ENCODE data around the gene SEC22A. TPM values are rescaled to one million over a fixed set of nuclear protein-coding genes. Genes with fewer than 3 reads are reported as not detected.
"Not testable (repeated sequence)": the region's sequence is repeated elsewhere in the genome, so short reads cannot be mapped to it uniquely, and the experiment has no call there.

The SEC22A gene
- total RNA-seq, 1 experiment from 2014 or later = 46.3 TPM

DNA sequence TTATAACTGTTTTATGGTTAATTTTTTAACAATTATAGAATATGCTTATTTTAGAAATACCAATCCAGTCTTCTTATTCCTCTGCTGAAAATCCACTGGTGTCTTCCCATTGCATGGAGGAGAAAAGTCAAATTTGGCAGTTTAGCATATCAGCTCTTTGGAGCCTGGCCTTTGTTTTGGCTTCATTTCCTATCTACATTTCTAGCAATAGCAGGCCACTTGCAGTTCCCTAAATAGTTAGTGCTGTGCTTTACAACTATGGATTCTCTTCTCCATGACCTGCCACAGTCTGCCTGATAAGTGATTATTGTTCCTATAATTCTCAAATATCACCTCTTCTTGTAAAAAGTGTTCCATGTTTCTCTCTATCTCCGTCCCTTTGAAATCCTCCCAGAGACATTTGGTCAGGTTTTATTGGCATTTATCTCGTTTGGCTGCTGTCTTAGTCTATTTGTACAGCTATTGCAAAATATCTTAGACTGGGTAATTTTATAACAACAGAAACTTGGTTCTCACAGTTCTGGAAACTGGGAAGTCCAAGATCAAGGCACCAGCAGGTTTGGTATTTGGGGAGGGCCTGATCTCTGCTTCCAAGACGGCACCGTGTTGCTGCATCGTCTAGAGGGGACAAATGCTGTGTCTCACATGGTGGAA, 8.2 kb upstream of the SEC22A start:
- no peaks in the 10 kb centered on the region for H3K79me2 ChIP-seq (ENCODE audit: low read length)
- no peak overlapping the region for H3K27ac ChIP-seq (ENCODE audit: low read length)
- H3K27me3 ChIP-seq (ENCODE audit: low read length) = no peaks in the 10 kb centered on the region
- H3K4me2 ChIP-seq (ENCODE audit: low read depth, low read length, poor library complexity, severe bottlenecking) = no peak overlapping the region
- no peak for DNase-seq
- no peak overlapping the region; the same call in 1 of the 2 replicates for H2AFZ ChIP-seq (ENCODE audit: low read length)
- peaks cover 6% of the 10 kb centered on the region for H3K4me1 ChIP-seq (ENCODE audit: low read length)
- no peak overlapping the region for H3K4me3 ChIP-seq (ENCODE audit: low read length)
- no peaks in the 10 kb centered on the region for H3K36me3 ChIP-seq (ENCODE audit: insufficient read depth, low read length)
- H4K20me1 ChIP-seq (ENCODE audit: insufficient read depth, low read depth, low read length) = no peaks in the 10 kb centered on the region
- no peak overlapping the region for H3K9ac ChIP-seq (ENCODE audit: low read length)
- no peaks in the 10 kb centered on the region for H3K9me3 ChIP-seq (ENCODE audit: low read length)
- no peaks in the 10 kb centered on the region for H3K9me2 ChIP-seq (replicated peaks; ENCODE audit: insufficient read depth, low read length)

- Histone ChIP-seq H3K4me1 (ENCODE audit: low read length) (peaks cover 6% of the 10 kb centered on the region), H3K4me2 (ENCODE audit: low read depth, low read length, poor library complexity, severe bottlenecking) (peak overlapping the region; percentile 48), H2AFZ (ENCODE audit: low read length) (no peak overlapping the region), H3K9me2 (replicated peaks; ENCODE audit: insufficient read depth, low read length) (no peaks in the 10 kb centered on the region), H3K36me3 (ENCODE audit: insufficient read depth, low read length) (no peaks in the 10 kb centered on the region), H3K9ac (ENCODE audit: low read length) (no peak overlapping the region), H3K27me3 (ENCODE audit: low read length) (no peaks in the 10 kb centered on the region), H3K27ac (ENCODE audit: low read length) (no peak overlapping the region), H3K4me3 (ENCODE audit: low read length) (no peak overlapping the region), H4K20me1 (ENCODE audit: insufficient read depth, low read depth, low read length) (no peaks in the 10 kb centered on the region), H3K79me2 (ENCODE audit: low read length) (no peaks in the 10 kb centered on the region), H3K9me3 (ENCODE audit: low read length) (no peaks in the 10 kb centered on the region)
- DNase-seq = peak; percentile 58
Observed at GRCh38 chr3:123194552-123194951, 7.2 kb upstream of the SEC22A start.

GRCh38 chr3:123198372-123198771, 3.4 kb upstream of the SEC22A start:
- DNase-seq = no peak
- Histone ChIP-seq H3K36me3 (ENCODE audit: insufficient read depth, low read length) (no peaks in the 10 kb centered on the region), H3K9ac (ENCODE audit: low read length) (no peak overlapping the region), H3K4me2 (ENCODE audit: low read depth, low read length, poor library complexity, severe bottlenecking) (no peak overlapping the region), H3K27me3 (ENCODE audit: low read length) (no peaks in the 10 kb centered on the region), H3K4me1 (ENCODE audit: low read length) (peaks cover 24% of the 10 kb centered on the region), H3K9me3 (ENCODE audit: low read length) (no peaks in the 10 kb centered on the region), H3K27ac (ENCODE audit: low read length) (no peak overlapping the region), H3K79me2 (ENCODE audit: low read length) (peaks cover 19% of the 10 kb centered on the region), H3K4me3 (ENCODE audit: low read length) (no peak overlapping the region), H4K20me1 (ENCODE audit: insufficient read depth, low read depth, low read length) (no peaks in the 10 kb centered on the region), H2AFZ (ENCODE audit: low read length) (no peak overlapping the region), H3K9me2 (replicated peaks; ENCODE audit: insufficient read depth, low read length) (peaks cover under 1% of the 10 kb centered on the region; the same call in 1 of the 2 replicates)

- Histone ChIP-seq H3K4me2 (ENCODE audit: low read depth, low read length, poor library complexity, severe bottlenecking) (peak overlapping the region; percentile 87), H3K79me2 (ENCODE audit: low read length) (peaks cover 47% of the 10 kb centered on the region), H2AFZ (ENCODE audit: low read length) (peak overlapping the region; percentile 93), H3K4me1 (ENCODE audit: low read length) (peaks cover 27% of the 10 kb centered on the region), H3K9me3 (ENCODE audit: low read length) (no peaks in the 10 kb centered on the region), H3K4me3 (ENCODE audit: low read length) (peak overlapping the region; percentile 97), H3K27ac (ENCODE audit: low read length) (peak overlapping the region; percentile 73), H3K27me3 (ENCODE audit: low read length) (no peaks in the 10 kb centered on the region), H3K9me2 (replicated peaks; ENCODE audit: insufficient read depth, low read length) (peaks cover 8% of the 10 kb centered on the region; the same call in 1 of the 2 replicates), H4K20me1 (ENCODE audit: insufficient read depth, low read depth, low read length) (no peaks in the 10 kb centered on the region), H3K36me3 (ENCODE audit: insufficient read depth, low read length) (no peaks in the 10 kb centered on the region), H3K9ac (ENCODE audit: low read length) (peak overlapping the region; percentile 76)
- DNase-seq = no peak
Observed at GRCh38 chr3:123201223-123201556, 553 bp upstream of the SEC22A start.

DNA sequence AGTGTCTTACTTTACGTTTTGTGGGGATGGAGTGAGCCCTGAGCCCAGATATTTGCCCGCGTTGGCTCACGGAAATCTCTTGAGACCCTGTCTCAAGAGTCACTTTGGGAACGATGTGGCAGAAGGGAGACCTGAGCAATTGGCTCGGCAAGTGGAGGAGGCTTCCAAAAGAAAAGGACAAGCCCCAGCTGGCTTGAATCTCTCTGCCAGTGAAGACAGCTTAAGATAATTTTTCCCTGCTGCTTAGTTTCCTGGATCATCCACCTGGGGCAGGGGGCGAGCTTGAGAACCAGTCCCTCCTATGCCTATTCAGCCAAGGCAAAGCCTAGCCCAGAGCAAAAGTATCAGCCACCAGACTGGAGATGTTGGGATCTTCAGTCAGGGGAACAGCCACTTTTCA, 708 bp downstream of the SEC22A start:
- Histone ChIP-seq H3K27ac (ENCODE audit: low read length) (no peak overlapping the region), H4K20me1 (ENCODE audit: insufficient read depth, low read depth, low read length) (no peaks in the 10 kb centered on the region), H3K36me3 (ENCODE audit: insufficient read depth, low read length) (no peaks in the 10 kb centered on the region), H3K9me2 (replicated peaks; ENCODE audit: insufficient read depth, low read length) (peaks cover 8% of the 10 kb centered on the region; the same call in 1 of the 2 replicates), H3K79me2 (ENCODE audit: low read length) (peaks cover 60% of the 10 kb centered on the region), H3K4me2 (ENCODE audit: low read depth, low read length, poor library complexity, severe bottlenecking) (peak overlapping the region; percentile 87), H2AFZ (ENCODE audit: low read length) (0 out of 2 replicates have a peak overlapping the region, but pooled peaks have one; percentile 97), H3K4me3 (ENCODE audit: low read length) (peak overlapping the region; percentile 97), H3K4me1 (ENCODE audit: low read length) (peaks cover 27% of the 10 kb centered on the region), H3K9ac (ENCODE audit: low read length) (peak overlapping the region; percentile 94), H3K9me3 (ENCODE audit: low read length) (no peaks in the 10 kb centered on the region), H3K27me3 (ENCODE audit: low read length) (no peaks in the 10 kb centered on the region)
- no peak for DNase-seq

- Histone ChIP-seq H2AFZ (ENCODE audit: low read length) (no peak overlapping the region), H3K9me3 (ENCODE audit: low read length) (no peaks in the 10 kb centered on the region), H3K4me1 (ENCODE audit: low read length) (no peaks in the 10 kb centered on the region), H3K27me3 (ENCODE audit: low read length) (no peaks in the 10 kb centered on the region), H3K36me3 (ENCODE audit: insufficient read depth, low read length) (peaks cover 21% of the 10 kb centered on the region; the same call in 1 of the 2 replicates), H3K79me2 (ENCODE audit: low read length) (peaks cover 90% of the 10 kb centered on the region), H3K9me2 (replicated peaks; ENCODE audit: insufficient read depth, low read length) (no peaks in the 10 kb centered on the region; the same call in 1 of the 2 replicates), H3K27ac (ENCODE audit: low read length) (no peak overlapping the region), H3K4me3 (ENCODE audit: low read length) (no peak overlapping the region), H4K20me1 (ENCODE audit: insufficient read depth, low read depth, low read length) (no peaks in the 10 kb centered on the region), H3K9ac (ENCODE audit: low read length) (no peak overlapping the region), H3K4me2 (ENCODE audit: low read depth, low read length, poor library complexity, severe bottlenecking) (no peak overlapping the region)
- no peak for DNase-seq
Observed at GRCh38 chr3:123218990-123219389, 17.2 kb downstream of the SEC22A start.

DNA sequence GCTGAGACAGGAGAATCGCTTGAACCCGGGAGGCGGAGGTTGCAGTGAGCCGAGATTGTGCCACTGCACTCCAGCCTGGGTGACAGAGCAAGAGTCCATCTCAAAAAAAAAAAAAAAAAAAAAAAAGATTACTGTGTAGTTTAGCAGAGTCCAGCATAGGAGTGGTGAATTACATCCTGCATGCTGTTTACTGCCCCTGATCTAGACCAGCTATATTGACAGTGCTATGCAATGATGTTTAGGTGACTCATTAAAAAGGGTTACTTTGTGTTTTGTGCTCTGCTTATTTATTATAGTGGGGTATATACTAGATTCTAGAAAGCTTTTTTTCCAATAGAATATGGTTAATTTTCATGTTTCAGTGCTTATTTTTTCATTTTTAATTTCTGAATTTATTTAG, 19.6 kb downstream of the SEC22A start:
- peaks cover 29% of the 10 kb centered on the region for H3K36me3 ChIP-seq (ENCODE audit: insufficient read depth, low read length)
- H3K4me1 ChIP-seq (ENCODE audit: low read length); H3K9me3 ChIP-seq (ENCODE audit: low read length); H3K9ac ChIP-seq (ENCODE audit: low read length); H3K9me2 ChIP-seq (replicated peaks; ENCODE audit: insufficient read depth, low read length); H3K4me3 ChIP-seq (ENCODE audit: low read length); H2AFZ ChIP-seq (ENCODE audit: low read length); H3K27me3 ChIP-seq (ENCODE audit: low read length); H3K27ac ChIP-seq (ENCODE audit: low read length); DNase-seq; H4K20me1 ChIP-seq (ENCODE audit: insufficient read depth, low read depth, low read length); H3K4me2 ChIP-seq (ENCODE audit: low read depth, low read length, poor library complexity, severe bottlenecking): not testable (repeated sequence)
- H3K79me2 ChIP-seq (ENCODE audit: low read length) = peaks cover 78% of the 10 kb centered on the region

- Histone ChIP-seq H3K36me3 (ENCODE audit: insufficient read depth, low read length) (peaks cover 40% of the 10 kb centered on the region), H3K4me3 (ENCODE audit: low read length) (no peak overlapping the region), H3K4me2 (ENCODE audit: low read depth, low read length, poor library complexity, severe bottlenecking) (no peak overlapping the region), H3K4me1 (ENCODE audit: low read length) (no peaks in the 10 kb centered on the region), H3K79me2 (ENCODE audit: low read length) (peaks cover 55% of the 10 kb centered on the region), H3K9me2 (replicated peaks; ENCODE audit: insufficient read depth, low read length) (no peaks in the 10 kb centered on the region), H3K27ac (ENCODE audit: low read length) (no peak overlapping the region), H2AFZ (ENCODE audit: low read length) (no peak overlapping the region), H4K20me1 (ENCODE audit: insufficient read depth, low read depth, low read length) (no peaks in the 10 kb centered on the region), H3K27me3 (ENCODE audit: low read length) (no peaks in the 10 kb centered on the region), H3K9ac (ENCODE audit: low read length) (no peak overlapping the region), H3K9me3 (ENCODE audit: low read length) (peaks cover 3% of the 10 kb centered on the region; the same call in 1 of the 2 replicates)
- DNase-seq = no peak
Observed at GRCh38 chr3:123225016-123225415, 23.3 kb downstream of the SEC22A start.
